Naive thymus-derived CD4-positive, alpha-beta T cell (primary cell): Measurements from ENCODE around the gene MAPKAPK2. TPM values are rescaled to one million over a fixed set of nuclear protein-coding genes. Genes with fewer than 3 reads are reported as not detected.

Experiments used
- ATAC-seq: fragments of 150-1000 bp; cut with Tn5 transposase; 2 replicates; pipeline ENCODE4 v1.10.0; 2021; ENCODE audit warnings: mild to moderate bottlenecking, moderate library complexity
- CTCF ChIA-PET: fragments of 350-600 bp; sonication (Branson Sonifier 250); formaldehyde crosslinking; loops from one replicate; lab custom pipeline; 2021; ENCODE audit warnings: antibody characterized with exemption; lab: Charles Lee
- POLR2A ChIA-PET: fragments of 350-600 bp; sonication (Branson Sonifier 250); formaldehyde crosslinking; loops from one replicate; lab custom pipeline; 2021; ENCODE audit warnings: antibody characterized with exemption, inconsistent platforms; lab: Charles Lee
- DNase-seq, 9 donors: peaks; one replicate each; pipeline versions ENCODE4 v3.0.0 to v3.0.0-alpha.2; 2020 to 2022; ENCODE audit warnings: mixed read lengths in 1 of 9
- H3K27ac ChIP-seq: one replicate; pipeline ENCODE4 v1.7.0; 2013; ENCODE audit warnings: mild to moderate bottlenecking, low read depth, low read length, moderate library complexity
- H3K27me3 ChIP-seq, 2 donors: one replicate each; pipeline ENCODE4 v1.7.0; 2013; ENCODE audit warnings: low read length in 2 of 2, mild to moderate bottlenecking in 2 of 2, moderate library complexity in 2 of 2; ENCODE audit not compliant: control insufficient read depth in 2 of 2, insufficient read depth in 2 of 2
- H3K36me3 ChIP-seq, 3 experiments: 1 replicate in 2 of 3; 2 replicates in 1 of 3; pipeline ENCODE4 v1.7.0; 2013; ENCODE audit warnings: low read length in 3 of 3, mild to moderate bottlenecking in 3 of 3, moderate library complexity in 1 of 3; ENCODE audit not compliant: insufficient read depth in 3 of 3, control insufficient read depth in 2 of 3
- H3K4me1 ChIP-seq, 2 donors: one replicate each; pipeline ENCODE4 v1.7.0; 2013; ENCODE audit warnings: low read length in 2 of 2, mild to moderate bottlenecking in 2 of 2, moderate library complexity in 1 of 2; ENCODE audit not compliant: control insufficient read depth in 2 of 2, insufficient read depth in 2 of 2
- H3K4me3 ChIP-seq: 2 replicates; pipeline ENCODE4 v1.7.0; 2013; ENCODE audit warnings: mild to moderate bottlenecking, low read length
- H3K9me3 ChIP-seq, 3 experiments: 1 replicate in 2 of 3; 2 replicates in 1 of 3; pipeline ENCODE4 v1.7.0; 2013; ENCODE audit warnings: low read length in 3 of 3; ENCODE audit not compliant: control insufficient read depth in 2 of 3
- H3K27ac Mint-ChIP-seq, 9 donors: one replicate each; pipeline ENCODE4 v1.8.0; 2020 to 2022; ENCODE audit warnings: mixed read lengths in 9 of 9, mild to moderate bottlenecking in 8 of 9, moderate library complexity in 5 of 9, inconsistent platforms in 2 of 9
- H3K27me3 Mint-ChIP-seq, 5 donors: one replicate each; pipeline ENCODE4 v1.8.0; 2021 to 2022; ENCODE audit warnings: mixed read lengths in 5 of 5, mild to moderate bottlenecking in 1 of 5
- H3K36me3 Mint-ChIP-seq, 5 donors: one replicate each; pipeline ENCODE4 v1.8.0; 2020 to 2022; ENCODE audit warnings: mixed read lengths in 5 of 5, mild to moderate bottlenecking in 3 of 5, inconsistent platforms in 1 of 5
- H3K4me1 Mint-ChIP-seq, 7 donors: one replicate each; pipeline ENCODE4 v1.8.0; 2020 to 2022; ENCODE audit warnings: mixed read lengths in 7 of 7, mild to moderate bottlenecking in 3 of 7, inconsistent platforms in 1 of 7
- H3K4me3 Mint-ChIP-seq, 10 donors: one replicate each; pipeline ENCODE4 v1.8.0; 2020 to 2022; ENCODE audit warnings: mild to moderate bottlenecking in 10 of 10, mixed read lengths in 10 of 10, moderate library complexity in 6 of 10, inconsistent platforms in 2 of 10
- H3K9me3 Mint-ChIP-seq, 11 donors: one replicate each; pipeline ENCODE4 v1.8.0; 2020 to 2022; ENCODE audit warnings: mixed read lengths in 11 of 11, mild to moderate bottlenecking in 4 of 11, inconsistent platforms in 1 of 11, moderate library complexity in 1 of 11
- intact Hi-C, 2 donors: fragments of 100-400 bp; cut with micrococcal nuclease; formaldehyde crosslinking; loops; one replicate each; pipeline ENCODE4 v1.15.1; 2023
- polyA plus RNA-seq, 2 donors: library from polyadenylated mRNA; unstranded; fragments of 300-500 nt; fragmentation: Illumina TruSeq; gene quantifications; one replicate each; pipeline ENCODE4 v1.2.3, GENCODE V29; 2021
- total RNA-seq, 6 experiments: library from RNA in 5 of 6; stranded (reverse) in 5 of 6; gene quantifications; 1 replicate in 5 of 6; 2 replicates in 1 of 6; pipeline ENCODE4 v1.2.3 and lab custom pipeline; 2021 to 2026

MAPKAPK2 gene
- total and polyA plus RNA-seq, 7 experiments from 2014 or later, result 1.4 to 123 (median 53.2) TPM

DNA sequence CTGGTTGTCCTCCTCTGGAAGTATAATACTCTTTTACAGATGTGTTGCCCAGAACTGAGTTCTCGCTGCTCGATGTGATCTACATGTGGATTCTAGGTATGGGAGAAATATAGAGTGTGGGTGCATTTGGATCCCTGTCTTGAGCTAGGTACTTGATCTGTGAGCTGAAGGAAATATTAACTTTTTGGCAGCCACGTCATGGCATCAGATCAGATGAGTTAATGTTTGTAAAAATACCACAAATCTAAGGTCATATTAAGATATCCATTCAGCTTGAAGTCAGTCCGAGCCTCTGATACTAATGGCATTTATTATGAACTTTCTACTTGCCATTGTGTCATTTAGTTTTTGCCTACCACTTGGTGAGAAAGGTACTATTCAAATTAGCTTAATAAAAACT is 24.6 kb downstream of the MAPKAPK2 start:
- Mint-ChIP-seq H3K27ac (peak overlapping the region in 1 of 9 donors; percentile 28), H3K4me1 (peaks cover 78 to 91% (median 88%) of the 10 kb centered on the region in 7 donors), H3K9me3 (no peaks in the 10 kb centered on the region), H3K36me3 (peaks cover 0 to 5% (median 0%) of the 10 kb centered on the region in 5 donors), H3K27me3 (no peaks in the 10 kb centered on the region), H3K4me3 (peak overlapping the region in 2 of 10 donors; percentile 3 to 54)
- intact Hi-C loops, result no loop called here
- POLR2A ChIA-PET, result interaction anchor here (0.6 to 1.6 kb wide), 4 partner anchors 10 to 93 kb away, joined by 3 to 4 read pairs (median 3); no protein-coding TSS in a partner anchor
- Histone ChIP-seq H3K9me3 (no peaks in the 10 kb centered on the region), H3K27me3 (no peaks in the 10 kb centered on the region), H3K4me3 (no peak overlapping the region), H3K4me1 (peaks cover 43 to 56% of the 10 kb centered on the region in 2 donors), H3K36me3 (no peaks in the 10 kb centered on the region), H3K27ac (no peak overlapping the region)
- ATAC-seq (no peak), DNase-seq (no peak)
- CTCF ChIA-PET, result interaction anchor here (0.9 to 1.6 kb wide), 2 partner anchors 24 to 78 kb away, joined by 3 to 5 read pairs; partner anchors contain the start of gene MAPKAPK2

DNA sequence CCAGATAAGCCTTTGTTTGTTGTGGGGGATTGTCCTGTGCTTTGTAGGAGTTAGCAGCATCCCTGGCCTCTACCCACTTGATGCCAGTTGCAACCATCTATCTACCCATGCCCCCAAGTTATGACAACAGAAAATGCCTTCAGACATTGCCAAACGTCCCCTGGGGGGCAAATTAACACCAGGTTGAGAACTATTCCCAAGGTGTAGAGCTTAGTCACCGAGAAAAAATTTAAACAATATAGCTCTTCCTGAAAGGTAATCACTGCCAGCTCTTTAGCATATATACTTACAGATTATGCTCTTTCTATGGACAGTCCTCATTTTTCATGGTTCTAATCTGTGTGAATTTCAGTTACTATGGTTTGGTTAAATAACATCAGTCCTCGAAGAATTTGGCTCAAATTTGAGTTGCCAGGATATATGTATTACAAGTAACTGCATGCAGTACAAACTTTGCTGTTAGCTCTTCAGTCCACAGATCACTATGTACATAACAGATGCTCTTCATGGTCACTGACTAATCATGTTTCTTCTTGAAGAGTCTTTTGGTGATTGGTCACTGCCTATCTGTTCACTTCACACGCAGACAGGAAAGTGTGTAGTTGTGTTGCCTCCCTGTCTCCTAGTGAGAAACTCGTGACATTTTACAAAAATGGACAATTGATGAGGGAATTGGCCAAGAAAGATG is 25.2 kb downstream of the MAPKAPK2 start:
- no peaks in the 10 kb centered on the region for H3K9me3 Mint-ChIP-seq
- Histone ChIP-seq H3K27me3 (no peaks in the 10 kb centered on the region), H3K9me3 (no peaks in the 10 kb centered on the region), H3K4me1 (peaks cover 40 to 56% of the 10 kb centered on the region in 2 donors), H3K4me3 (no peak overlapping the region), H3K36me3 (no peaks in the 10 kb centered on the region), H3K27ac (no peak overlapping the region)
- peaks cover 75 to 91% (median 87%) of the 10 kb centered on the region in 7 donors for H3K4me1 Mint-ChIP-seq
- peak overlapping the region in 1 of 10 donors; percentile 24 for H3K4me3 Mint-ChIP-seq
- DNase-seq (no peak), ATAC-seq (no peak)
- intact Hi-C loops, result no loop called here
- no peaks in the 10 kb centered on the region for H3K27me3 Mint-ChIP-seq
- ChIA-PET POLR2A (interaction anchor here (0.6 to 1.6 kb wide), 4 partner anchors 9 to 93 kb away, joined by 3 to 4 read pairs (median 3); no protein-coding TSS in a partner anchor), CTCF (interaction anchor here (0.9 to 1.6 kb wide), 3 partner anchors 15 to 79 kb away, joined by 3 to 5 read pairs (median 3); partner anchors contain the start of gene MAPKAPK2)
- peaks cover 0 to 5% (median 0%) of the 10 kb centered on the region in 5 donors for H3K36me3 Mint-ChIP-seq
- peak overlapping the region in 4 of 9 donors; percentile 2 to 73 (median 8) for H3K27ac Mint-ChIP-seq

DNA sequence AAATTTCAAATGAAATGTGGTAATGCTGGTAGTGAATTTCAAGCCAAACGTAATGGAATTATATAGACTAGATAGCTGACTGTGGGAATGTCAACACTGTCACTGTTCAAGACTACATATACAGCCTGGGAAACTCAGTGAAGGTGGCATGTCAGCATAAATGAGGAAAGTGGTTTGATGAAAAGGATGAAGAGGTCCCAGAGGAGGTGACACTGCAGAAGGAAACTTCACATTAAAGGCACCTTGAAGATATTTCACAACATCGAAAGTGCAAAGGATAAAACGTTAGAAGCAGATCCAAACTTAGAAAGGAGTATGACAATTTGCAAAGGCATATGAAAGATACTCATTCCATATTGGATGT is 25.7 kb downstream of the MAPKAPK2 start:
- Mint-ChIP-seq H3K27me3 (no peaks in the 10 kb centered on the region), H3K36me3 (peaks cover 0 to 5% (median 0%) of the 10 kb centered on the region in 5 donors), H3K27ac (peak overlapping the region in 5 of 9 donors; percentile 2 to 73 (median 11)), H3K4me3 (peak overlapping the region in 1 of 10 donors; percentile 24), H3K4me1 (peaks cover 75 to 91% (median 87%) of the 10 kb centered on the region in 7 donors), H3K9me3 (no peaks in the 10 kb centered on the region)
- Histone ChIP-seq H3K4me3 (no peak overlapping the region), H3K36me3 (no peaks in the 10 kb centered on the region), H3K9me3 (no peaks in the 10 kb centered on the region), H3K4me1 (peaks cover 40 to 56% of the 10 kb centered on the region in 2 donors), H3K27ac (no peak overlapping the region), H3K27me3 (no peaks in the 10 kb centered on the region)
- DNase-seq (no peak), ATAC-seq (no peak)
- ChIA-PET POLR2A (interaction anchor here (1.6 kb wide), 1 partner anchor 9 kb away, joined by 4 read pairs; no protein-coding TSS in a partner anchor), CTCF (interaction anchor here (1.3 kb wide), 1 partner anchor 15 kb away, joined by 3 read pairs; no protein-coding TSS in a partner anchor)
- intact Hi-C loops, result no loop called here

DNA sequence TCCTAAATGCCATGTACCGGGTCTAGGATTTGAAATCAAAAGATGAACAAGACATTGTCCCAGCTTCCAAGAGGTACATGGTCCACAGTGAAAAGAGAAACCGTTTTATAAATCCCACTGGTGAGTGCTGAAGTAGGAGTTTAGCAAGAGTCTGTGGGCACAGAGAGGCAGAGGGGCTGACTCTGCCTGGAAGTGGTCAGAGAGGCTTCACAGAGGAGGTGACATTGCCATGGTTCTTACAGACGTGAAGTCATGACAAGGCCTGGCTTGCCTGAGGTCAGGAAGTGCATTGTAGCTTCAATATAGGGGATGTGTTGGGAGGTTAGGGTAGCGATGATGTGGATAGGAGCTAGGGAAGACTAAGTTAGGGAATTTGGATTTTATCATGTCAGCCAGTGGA is 28.4 kb downstream of the MAPKAPK2 start:
- Histone ChIP-seq H3K9me3 (no peaks in the 10 kb centered on the region), H3K27me3 (no peaks in the 10 kb centered on the region), H3K36me3 (no peaks in the 10 kb centered on the region), H3K4me1 (peaks cover 38 to 56% of the 10 kb centered on the region in 2 donors), H3K27ac (no peak overlapping the region), H3K4me3 (no peak overlapping the region)
- ATAC-seq, result peak; percentile 56
- Mint-ChIP-seq H3K9me3 (no peaks in the 10 kb centered on the region), H3K27me3 (no peaks in the 10 kb centered on the region), H3K4me3 (peak overlapping the region in 4 of 10 donors; percentile 4 to 63 (median 32)), H3K4me1 (peaks cover 83 to 93% (median 90%) of the 10 kb centered on the region in 7 donors), H3K36me3 (peaks cover 0 to 5% (median 0%) of the 10 kb centered on the region in 5 donors), H3K27ac (peak overlapping the region in 6 of 9 donors; percentile 21 to 79 (median 66))
- POLR2A ChIA-PET, result interaction anchor here (0.6 to 1.7 kb wide), 3 partner anchors 10 to 250 kb away, joined by 3 to 7 read pairs (median 4); no protein-coding TSS in a partner anchor
- CTCF ChIA-PET, result interaction anchor here (0.7 to 1.5 kb wide), 4 partner anchors 12 to 269 kb away, joined by 3 to 6 read pairs (median 4); no protein-coding TSS in a partner anchor
- intact Hi-C loops, result no loop called here
- no peak for DNase-seq

DNA sequence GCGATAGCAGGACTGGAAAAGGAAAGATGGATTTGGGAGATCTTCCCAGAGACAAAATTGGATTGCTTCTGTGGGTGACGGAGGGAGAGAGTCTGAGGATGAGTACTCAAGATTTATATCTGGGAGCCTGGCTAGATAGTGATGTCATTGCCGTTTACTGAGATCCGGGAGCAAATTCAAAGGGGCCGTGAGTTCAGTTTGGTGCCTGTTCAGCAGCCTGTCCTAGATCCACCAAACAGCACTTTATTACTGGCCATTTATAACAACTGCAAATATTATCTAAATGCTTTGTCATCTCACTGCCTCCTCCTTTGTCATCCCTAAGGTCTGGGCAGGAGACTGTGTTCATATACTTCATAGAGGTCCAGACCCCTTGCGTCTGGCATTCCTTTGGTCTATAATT is 29.2 kb downstream of the MAPKAPK2 start:
- H3K4me1 ChIP-seq, result peaks cover 30 to 59% of the 10 kb centered on the region in 2 donors
- H3K27me3 Mint-ChIP-seq, result no peaks in the 10 kb centered on the region
- POLR2A ChIA-PET, result interaction anchor here (0.7 to 1.3 kb wide), 4 partner anchors 11 to 249 kb away, joined by 3 to 4 read pairs (median 3); no protein-coding TSS in a partner anchor
- H3K36me3 Mint-ChIP-seq, result peaks cover 0 to 5% (median 0%) of the 10 kb centered on the region in 5 donors
- H3K4me3 Mint-ChIP-seq, result peak overlapping the region in 1 of 10 donors; percentile 35
- no peak overlapping the region for H3K4me3 ChIP-seq
- H3K4me1 Mint-ChIP-seq, result peaks cover 77 to 89% (median 85%) of the 10 kb centered on the region in 7 donors
- no peaks in the 10 kb centered on the region for H3K27me3 ChIP-seq
- no peaks in the 10 kb centered on the region for H3K9me3 ChIP-seq
- CTCF ChIA-PET, result interaction anchor here (0.7 to 1.2 kb wide), 2 partner anchors 12 to 268 kb away, joined by 3 to 6 read pairs; no protein-coding TSS in a partner anchor
- intact Hi-C loops, result no loop called here
- H3K9me3 Mint-ChIP-seq, result no peaks in the 10 kb centered on the region
- H3K27ac ChIP-seq, result no peak overlapping the region
- no peaks in the 10 kb centered on the region for H3K36me3 ChIP-seq
- no peak for ATAC-seq
- no peak for DNase-seq
- peak overlapping the region in 7 of 9 donors; percentile 3 to 79 (median 53) for H3K27ac Mint-ChIP-seq

DNA sequence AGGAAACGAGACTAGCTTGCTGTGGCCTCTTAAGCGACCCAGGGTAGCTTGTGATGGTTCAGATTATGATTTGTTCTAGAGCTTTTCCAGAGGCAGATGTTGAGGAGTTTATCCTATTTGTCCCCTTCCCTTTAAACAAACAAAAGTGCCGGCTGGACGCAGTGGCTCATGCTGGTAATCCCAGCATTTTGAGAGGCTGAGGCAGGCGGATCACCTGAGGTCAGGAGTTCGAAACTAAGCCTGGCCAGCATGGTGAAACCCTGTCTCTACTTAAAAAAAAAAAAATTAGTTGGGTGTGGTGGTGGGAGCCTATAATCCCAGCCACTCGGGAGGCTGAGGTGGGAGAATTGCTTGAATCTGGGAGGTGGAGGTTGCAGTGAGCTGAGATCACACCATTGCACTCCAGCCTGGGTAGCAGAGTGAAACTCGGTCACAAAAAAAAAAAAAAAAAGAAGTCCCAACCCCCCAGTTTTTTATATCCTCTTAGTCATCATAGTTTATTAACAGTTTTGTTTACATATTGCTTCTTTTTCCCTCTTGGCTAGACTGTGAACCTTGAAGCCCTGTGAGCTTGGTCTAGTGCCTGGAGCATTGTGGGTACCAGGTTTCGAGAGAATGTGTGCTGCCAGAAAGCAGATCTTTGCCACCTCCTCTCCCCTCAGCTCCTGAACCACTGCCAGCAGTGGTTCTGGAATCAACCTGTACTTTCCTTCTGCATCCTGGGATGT is 29.8 kb downstream of the MAPKAPK2 start:
- Mint-ChIP-seq H3K27ac (peak overlapping the region in 7 of 9 donors; percentile 20 to 89 (median 73)), H3K4me3 (peak overlapping the region in 8 of 10 donors; percentile 5 to 72 (median 44)), H3K9me3 (no peaks in the 10 kb centered on the region), H3K4me1 (peaks cover 71 to 89% (median 82%) of the 10 kb centered on the region in 7 donors), H3K36me3 (peaks cover 0 to 5% (median 0%) of the 10 kb centered on the region in 5 donors), H3K27me3 (no peaks in the 10 kb centered on the region)
- Histone ChIP-seq H3K27me3 (no peaks in the 10 kb centered on the region), H3K4me1 (peaks cover 30 to 59% of the 10 kb centered on the region in 2 donors), H3K4me3 (no peak overlapping the region), H3K9me3 (no peaks in the 10 kb centered on the region), H3K27ac (no peak overlapping the region), H3K36me3 (no peaks in the 10 kb centered on the region)
- ATAC-seq (peak; percentile 58), DNase-seq (no peak)
- POLR2A ChIA-PET, result interaction anchor here (0.6 to 1.3 kb wide), 6 partner anchors 10 to 235 kb away, joined by 3 to 4 read pairs (median 3); no protein-coding TSS in a partner anchor
- intact Hi-C loops, result no loop called here
- CTCF ChIA-PET, result interaction anchor here (0.6 to 3.2 kb wide), 3 partner anchors 11 to 199 kb away, joined by 3 to 21 read pairs (median 5); no protein-coding TSS in a partner anchor
